GM23248 (cell line): ENCODE data around the gene HIVEP1. TPM values are rescaled to one million over a fixed set of nuclear protein-coding genes. Genes with fewer than 3 reads are reported as not detected.
A peak's percentile ranks its signal among the peaks of the same experiment; 100 is the strongest.

ENCODE experiments used
- DNase-seq: peaks from one replicate; pipeline ENCODE4 v3.0.0-alpha.2; 2015
- H2AFZ ChIP-seq: fragments of 200-600 bp; sonication (generic); 2 replicates; pipeline ENCODE4 v1.6.1; 2016; ENCODE audit warnings: antibody characterized with exemption
- H3F3A ChIP-seq: fragments of 200-600 bp; sonication (generic); 2 replicates; pipeline ENCODE4 v1.6.1; 2016; ENCODE audit warnings: mild to moderate bottlenecking, antibody characterized with exemption, mixed run types; ENCODE audit not compliant: insufficient read depth
- H3K27ac ChIP-seq: fragments of 200-600 bp; sonication (generic); 2 replicates; pipeline ENCODE4 v1.5.1; 2016; ENCODE audit warnings: mild to moderate bottlenecking
- H3K27me3 ChIP-seq: fragments of 200-600 bp; sonication (generic); replicated peaks from 2 replicates; pipeline ENCODE4 v1.6.1; 2016; ENCODE audit warnings: mild to moderate bottlenecking; ENCODE audit not compliant: insufficient read depth
- H3K36me3 ChIP-seq: fragments of 200-600 bp; sonication (generic); 2 replicates; pipeline ENCODE4 v1.6.1; 2016; ENCODE audit warnings: low read depth, mild to moderate bottlenecking
- H3K4me1 ChIP-seq: fragments of 200-600 bp; sonication (generic); 2 replicates; pipeline ENCODE4 v1.6.1; 2016; ENCODE audit warnings: mild to moderate bottlenecking; ENCODE audit not compliant: insufficient read depth
- H3K4me2 ChIP-seq: fragments of 200-600 bp; sonication (generic); one replicate; pipeline ENCODE4 v1.6.1; 2016; ENCODE audit warnings: mild to moderate bottlenecking; ENCODE audit not compliant: unreplicated experiment
- H3K4me3 ChIP-seq: fragments of 200-600 bp; sonication (generic); 2 replicates; pipeline ENCODE4 v1.5.1; 2016; ENCODE audit warnings: mild to moderate bottlenecking
- H3K79me2 ChIP-seq: fragments of 200-600 bp; sonication (generic); 2 replicates; pipeline ENCODE4 v1.6.1; 2016; ENCODE audit warnings: mild to moderate bottlenecking; ENCODE audit not compliant: insufficient read depth
- H3K9ac ChIP-seq: fragments of 200-600 bp; sonication (generic); 2 replicates; pipeline ENCODE4 v1.6.1; 2016; ENCODE audit warnings: mild to moderate bottlenecking
- H3K9me2 ChIP-seq: fragments of 200-600 bp; sonication (generic); 2 replicates; pipeline ENCODE4 v1.6.1; 2016; ENCODE audit warnings: mixed run types, mild to moderate bottlenecking, moderate library complexity; ENCODE audit not compliant: insufficient read depth
- H3K9me3 ChIP-seq: fragments of 200-600 bp; sonication (generic); one replicate; pipeline ENCODE4 v1.6.1; 2017; ENCODE audit warnings: low read depth
- H4K20me1 ChIP-seq: fragments of 200-600 bp; sonication (generic); 2 replicates; pipeline ENCODE4 v1.6.0; 2016; ENCODE audit not compliant: insufficient read depth
- EZH2 ChIP-seq: fragments of 200-600 bp; sonication (generic); IDR thresholded peaks from 2 replicates; pipeline ENCODE4 v1.6.1; 2018; ENCODE audit warnings: antibody characterized with exemption, mild to moderate bottlenecking; ENCODE audit not compliant: insufficient read depth, poor library complexity, severe bottlenecking
- EZH2phosphoT487 ChIP-seq: fragments of 200-600 bp; sonication (generic); IDR thresholded peaks from 2 replicates; pipeline ENCODE4 v1.6.1; 2018; ENCODE audit warnings: antibody characterized with exemption, moderate library complexity, mild to moderate bottlenecking, low read depth; ENCODE audit not compliant: insufficient read depth
- WGBS, 2 experiments: methylation state at CpG; one replicate each; pipeline ENCODE4 v1.1.6; 2015 to 2017; ENCODE audit warnings: low lambda C conversion rate in 2 of 2, low coverage in 1 of 2; ENCODE audit errors: missing lambda C conversion rate in 2 of 2; 5-methylcytosine and 5-hydroxymethylcytosine counted together
- in situ Hi-C: fragments of 300-500 bp; cut with MboI; formaldehyde crosslinking; loops from 2 replicates; pipeline ENCODE4 v1.15.0; 2020
- polyA plus RNA-seq: library from polyadenylated mRNA; unstranded; fragments of >200 nt; fragmentation: Nextera tagmentation; extraction: Ambion mirVana; gene quantifications from 2 replicates; pipeline ENCODE4 v1.2.1, GENCODE V29; 2016
- total RNA-seq: library from RNA; depleted of rRNA; stranded (reverse); fragments of >200 nt; shearing (Covaris generic); gene quantifications from 2 replicates; pipeline ENCODE4 v1.2.3, GENCODE V29; 2014

The HIVEP1 gene
- total and polyA plus RNA-seq, 2 experiments from 2014 or later, result 3.3 to 7.1 TPM

- H3K4me1 ChIP-seq, result peaks cover 17% of the 10 kb centered on the region
- H3K9me2 ChIP-seq, result no peaks in the 10 kb centered on the region
- TF ChIP-seq EZH2phosphoT487 (no peak), EZH2 (no peak)
- H3K9ac ChIP-seq, result no peak overlapping the region
- WGBS, 2 experiments, result 85 to 87% methylated on average over 9 of the region's 9 CpGs
- no peak overlapping the region for H3K4me2 ChIP-seq
- 0 out of 2 replicates have a peak overlapping the region, but pooled peaks have one; percentile 79 for H2AFZ ChIP-seq
- H3K9me3 ChIP-seq, result no peaks in the 10 kb centered on the region
- H3K27ac ChIP-seq, result no peak overlapping the region
- no peaks in the 10 kb centered on the region for H3K27me3 ChIP-seq
- H4K20me1 ChIP-seq, result no peaks in the 10 kb centered on the region
- no peak for DNase-seq
- H3K4me3 ChIP-seq, result no peak overlapping the region
- in situ Hi-C loops, result no loop called here
- H3K36me3 ChIP-seq, result no peaks in the 10 kb centered on the region
- no peaks in the 10 kb centered on the region for H3K79me2 ChIP-seq
- H3F3A ChIP-seq, result peaks cover 17% of the 10 kb centered on the region
Measured at GRCh38 chr6:12007473-12007872, 4.6 kb upstream of the HIVEP1 start.

- Histone ChIP-seq H3K9me3 (no peaks in the 10 kb centered on the region), H3K27ac (peak overlapping the region; percentile 95), H2AFZ (peak overlapping the region; percentile 79), H3K79me2 (no peaks in the 10 kb centered on the region), H4K20me1 (no peaks in the 10 kb centered on the region), H3K4me2 (peak overlapping the region; percentile 87), H3K36me3 (no peaks in the 10 kb centered on the region), H3K27me3 (no peaks in the 10 kb centered on the region), H3K4me1 (peaks cover 17% of the 10 kb centered on the region), H3K9me2 (no peaks in the 10 kb centered on the region), H3F3A (peaks cover 17% of the 10 kb centered on the region), H3K9ac (peak overlapping the region; percentile 93), H3K4me3 (peak overlapping the region; percentile 80)
- 85 to 88% methylated on average over 4 of the region's 4 CpGs for WGBS, 2 experiments
- in situ Hi-C loops, result no loop called here
- TF ChIP-seq EZH2phosphoT487 (no peak), EZH2 (no peak)
- DNase-seq, result no peak
Measured at GRCh38 chr6:12007887-12008286, 4.2 kb upstream of the HIVEP1 start.

GRCh38 chr6:12008366-12009179, 3.5 kb upstream of the HIVEP1 start:
- peak overlapping the region; percentile 87 for H3K4me2 ChIP-seq
- H3K79me2 ChIP-seq, result peaks cover 3% of the 10 kb centered on the region; the same call in 1 of the 2 replicates
- H3K36me3 ChIP-seq, result no peaks in the 10 kb centered on the region
- peak; percentile 84 for DNase-seq
- H3K27me3 ChIP-seq, result no peaks in the 10 kb centered on the region
- TF ChIP-seq EZH2phosphoT487 (no peak), EZH2 (no peak)
- peak overlapping the region; percentile 79 for H2AFZ ChIP-seq
- H4K20me1 ChIP-seq, result no peaks in the 10 kb centered on the region
- H3K27ac ChIP-seq, result peak overlapping the region; percentile 95
- WGBS, 2 experiments, result 1 to 2% methylated on average over 30 to 31 of the region's 60 CpGs
- H3K9me2 ChIP-seq, result no peaks in the 10 kb centered on the region
- in situ Hi-C loops, result no loop called here
- H3K9me3 ChIP-seq, result no peaks in the 10 kb centered on the region
- peaks cover 20% of the 10 kb centered on the region for H3K4me1 ChIP-seq
- peak overlapping the region; percentile 80 for H3K4me3 ChIP-seq
- H3F3A ChIP-seq, result peaks cover 22% of the 10 kb centered on the region
- H3K9ac ChIP-seq, result peak overlapping the region; percentile 93

- H3K27me3 ChIP-seq, result no peaks in the 10 kb centered on the region
- peak overlapping the region; percentile 80 for H3K4me3 ChIP-seq
- H3K27ac ChIP-seq, result peak overlapping the region; percentile 95
- H3F3A ChIP-seq, result peaks cover 28% of the 10 kb centered on the region
- H3K4me2 ChIP-seq, result peak overlapping the region; percentile 81
- no peaks in the 10 kb centered on the region for H4K20me1 ChIP-seq
- peaks cover 26% of the 10 kb centered on the region for H3K4me1 ChIP-seq
- 1% methylated on average over 8 to 16 of the region's 29 CpGs for WGBS, 2 experiments
- in situ Hi-C loops, result no loop called here
- peaks cover 9% of the 10 kb centered on the region; the same call in 1 of the 2 replicates for H3K79me2 ChIP-seq
- TF ChIP-seq EZH2phosphoT487, result no peak
- TF ChIP-seq EZH2, result no peak
- no peaks in the 10 kb centered on the region for H3K9me3 ChIP-seq
- H3K36me3 ChIP-seq, result no peaks in the 10 kb centered on the region
- no peaks in the 10 kb centered on the region for H3K9me2 ChIP-seq
- peak overlapping the region; percentile 63 for H2AFZ ChIP-seq
- H3K9ac ChIP-seq, result peak overlapping the region; percentile 93
- DNase-seq, result no peak
Measured at GRCh38 chr6:12009180-12009685, 2.9 kb upstream of the HIVEP1 start.
